CD4-positive, alpha-beta T cell treated with Interferon alpha-2 for 1 hour (primary cell): Measurements from ENCODE around the gene PIGM.
A peak's percentile ranks its signal among the peaks of the same experiment; 100 is the strongest.
"Not testable (repeated sequence)": the region's sequence is repeated elsewhere in the genome, so short reads cannot be mapped to it uniquely, and the experiment has no call there.

ENCODE experiments used
- DNase-seq, 2 donors: peaks; one replicate each; pipeline ENCODE4 v3.0.0-alpha.2; 2020 to 2022

PIGM gene

DNA sequence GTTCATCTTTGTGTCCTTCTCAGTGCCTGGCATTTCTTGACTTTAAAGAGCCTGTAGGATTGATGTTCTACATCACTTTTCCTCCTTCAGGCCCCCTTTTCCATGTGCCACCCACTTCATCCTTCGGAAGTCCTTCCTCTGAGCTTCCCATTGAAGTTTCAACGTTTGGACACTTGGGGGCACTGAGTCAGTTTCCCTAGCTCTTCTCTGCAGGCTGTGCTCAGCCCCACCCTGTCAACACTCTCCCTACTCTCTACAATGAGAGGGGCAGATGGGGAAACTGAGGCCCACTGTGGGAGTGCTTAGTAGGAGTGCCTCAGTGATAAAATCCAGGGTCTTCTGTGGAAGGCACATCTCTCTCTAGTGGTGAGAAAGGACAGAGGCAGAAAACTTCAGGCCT, 26.3 kb upstream of the PIGM start:
- no peak for DNase-seq

DNA sequence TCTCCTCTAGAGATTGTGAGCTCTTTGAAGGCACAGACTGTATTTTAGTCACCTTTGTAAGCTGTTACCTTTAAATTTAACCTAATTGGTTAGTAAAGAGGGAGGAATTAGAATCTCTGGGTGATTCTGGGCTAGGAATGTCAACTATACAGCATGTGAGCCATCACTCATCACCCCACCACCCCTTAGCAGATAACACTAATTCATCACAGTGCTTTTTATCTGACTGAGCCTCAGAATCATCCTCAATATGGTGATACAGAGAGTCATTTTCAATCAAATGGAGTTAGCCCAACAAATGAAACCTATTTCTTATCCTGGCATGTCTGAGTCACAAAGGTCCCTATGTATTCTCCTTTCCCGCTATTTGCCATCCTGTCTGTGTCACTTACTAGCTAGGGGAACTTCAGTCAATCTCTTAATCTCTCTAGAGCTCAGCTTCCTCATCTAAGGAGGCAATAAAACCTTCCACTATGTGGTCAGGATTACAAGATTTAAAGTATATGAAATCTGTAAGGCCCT, 24.9 kb upstream of the PIGM start:
- no peak for DNase-seq

DNA sequence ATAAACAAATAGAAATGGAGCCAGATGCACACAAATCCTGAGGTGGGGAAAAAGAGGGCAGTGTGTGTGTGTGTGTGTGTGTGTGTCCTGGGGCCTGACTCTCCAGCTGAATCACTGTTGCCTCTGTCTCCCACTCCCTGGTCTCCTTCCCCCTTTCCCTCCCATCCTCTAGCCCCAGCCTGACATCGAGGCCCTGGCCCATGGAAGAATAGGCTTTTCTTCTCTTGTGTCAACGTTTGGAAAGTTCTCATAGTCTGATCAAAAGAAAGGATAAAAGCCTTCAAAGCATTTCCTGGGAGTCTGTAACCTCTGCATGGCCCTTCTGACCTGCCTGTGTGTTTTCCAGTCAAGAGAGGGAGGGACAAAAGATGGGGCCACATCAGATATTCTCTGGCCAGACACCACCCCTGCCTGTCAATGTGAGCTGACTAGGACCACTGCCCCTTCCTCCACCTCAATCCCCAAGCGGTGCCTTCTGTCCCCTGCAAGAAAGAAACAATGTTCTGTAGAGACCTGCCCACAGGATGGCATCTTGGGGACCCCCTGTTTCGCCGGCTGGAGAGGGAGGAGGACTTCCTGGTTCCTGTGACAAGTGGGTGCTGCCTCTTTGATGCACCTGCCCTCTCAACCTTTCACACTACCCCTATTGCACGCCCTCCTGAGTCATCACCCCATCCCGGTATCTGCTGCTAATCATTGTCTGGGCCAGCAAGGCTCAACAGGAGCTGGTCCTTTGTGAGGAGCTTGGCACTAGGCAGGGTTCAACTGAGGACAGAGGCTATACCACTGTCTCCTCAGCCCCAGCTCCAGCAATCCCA, 22.0 kb upstream of the PIGM start:
- DNase-seq = no peak

DNA sequence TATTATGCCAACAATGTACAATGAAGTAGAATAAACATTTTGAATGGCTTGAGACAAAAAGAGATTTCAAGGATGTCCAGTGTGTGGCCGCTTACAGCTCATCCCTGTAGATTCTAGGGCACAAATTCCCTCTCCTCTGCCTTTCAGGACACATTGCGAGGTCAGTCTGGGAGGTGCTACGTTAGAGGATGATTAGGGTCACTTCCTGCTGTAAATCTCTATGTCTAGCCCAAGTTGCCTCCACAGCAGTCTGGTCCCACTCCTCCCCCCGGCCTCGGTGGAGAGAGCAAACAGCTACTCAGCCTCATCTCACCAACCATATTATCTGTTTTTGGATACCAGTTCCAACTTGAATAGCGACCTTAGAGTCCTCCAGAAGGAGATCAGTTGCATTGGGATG, 21.1 kb upstream of the PIGM start:
- no peak for DNase-seq

DNA sequence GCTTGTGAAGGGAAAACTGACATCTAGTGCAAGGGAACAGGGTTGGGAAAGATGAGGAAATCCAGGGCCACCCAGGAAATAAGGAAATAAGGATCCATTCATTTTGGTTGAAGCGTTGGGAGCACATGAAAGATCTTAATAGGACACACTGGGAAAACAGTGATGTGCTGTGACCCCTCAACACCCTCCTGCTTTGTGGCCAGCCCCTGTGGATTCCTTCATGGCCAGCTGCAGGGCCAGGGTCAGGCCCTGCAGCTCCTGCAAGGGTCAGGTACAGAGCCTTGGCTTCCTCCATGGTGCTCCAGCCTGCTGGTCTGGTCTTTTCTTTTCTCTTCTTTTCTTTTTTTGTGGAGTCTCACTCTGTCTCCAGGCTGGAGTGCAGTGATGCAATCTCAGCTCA, 18.8 kb upstream of the PIGM start:
- no peak for DNase-seq

DNA sequence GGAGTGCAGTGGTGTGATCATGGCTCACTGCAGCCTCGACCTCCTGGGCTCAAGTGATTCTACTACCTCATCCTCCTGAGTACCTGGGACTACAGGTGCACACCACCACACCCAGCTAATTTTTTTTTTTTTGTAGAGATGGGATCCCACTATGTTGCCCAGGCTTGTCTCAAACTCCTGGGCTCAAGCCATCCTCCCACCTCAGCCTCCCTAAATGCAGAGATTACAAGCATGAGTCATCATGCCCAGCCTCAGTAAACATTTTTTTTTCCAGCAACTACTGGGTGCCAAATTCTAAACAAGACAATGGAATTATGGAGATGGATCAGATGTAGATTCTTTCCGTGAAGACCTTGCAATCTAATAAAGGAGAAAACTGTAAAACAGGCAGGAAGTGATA, 18.4 kb upstream of the PIGM start:
- DNase-seq = not testable (repeated sequence)

DNA sequence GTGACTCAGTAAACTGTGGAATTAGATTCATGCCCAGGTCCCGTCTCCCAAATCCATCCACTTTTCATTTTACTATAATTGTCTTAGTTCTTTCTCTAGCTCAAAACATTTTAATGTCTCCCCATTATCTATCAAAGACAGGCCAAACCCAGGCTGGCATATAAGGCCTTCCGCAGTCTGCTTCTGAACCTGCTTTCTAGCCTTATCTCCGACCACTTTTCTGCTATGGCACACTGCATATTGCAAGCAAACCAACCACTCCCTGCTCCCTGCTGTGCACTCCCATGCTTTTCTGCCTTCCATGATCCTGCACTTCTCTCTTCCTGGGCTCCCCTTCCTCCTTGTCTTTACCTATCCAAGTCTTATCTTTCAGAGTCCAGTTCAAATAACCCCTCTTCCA, 17.3 kb upstream of the PIGM start:
- no peak for DNase-seq

DNA sequence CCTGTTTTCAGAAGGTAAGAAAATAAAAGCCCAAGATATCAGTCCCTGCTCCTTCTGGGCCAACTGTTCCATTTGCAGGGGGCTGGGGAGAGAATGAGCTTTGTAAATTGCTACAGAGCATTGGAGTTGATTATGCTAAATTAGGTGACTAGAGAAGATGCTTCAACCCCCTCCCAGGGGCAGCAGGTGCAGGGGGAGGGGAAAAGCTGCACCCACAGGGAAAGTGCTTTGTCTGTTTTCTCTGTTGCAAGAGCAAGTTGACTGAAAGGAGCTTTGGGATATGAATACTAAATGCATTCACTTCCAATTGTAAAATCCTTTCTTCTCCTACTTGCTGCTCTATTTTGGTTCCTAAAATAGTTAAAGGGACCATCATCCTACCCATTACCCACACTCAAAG, 16.5 kb upstream of the PIGM start:
- no peak for DNase-seq

DNA sequence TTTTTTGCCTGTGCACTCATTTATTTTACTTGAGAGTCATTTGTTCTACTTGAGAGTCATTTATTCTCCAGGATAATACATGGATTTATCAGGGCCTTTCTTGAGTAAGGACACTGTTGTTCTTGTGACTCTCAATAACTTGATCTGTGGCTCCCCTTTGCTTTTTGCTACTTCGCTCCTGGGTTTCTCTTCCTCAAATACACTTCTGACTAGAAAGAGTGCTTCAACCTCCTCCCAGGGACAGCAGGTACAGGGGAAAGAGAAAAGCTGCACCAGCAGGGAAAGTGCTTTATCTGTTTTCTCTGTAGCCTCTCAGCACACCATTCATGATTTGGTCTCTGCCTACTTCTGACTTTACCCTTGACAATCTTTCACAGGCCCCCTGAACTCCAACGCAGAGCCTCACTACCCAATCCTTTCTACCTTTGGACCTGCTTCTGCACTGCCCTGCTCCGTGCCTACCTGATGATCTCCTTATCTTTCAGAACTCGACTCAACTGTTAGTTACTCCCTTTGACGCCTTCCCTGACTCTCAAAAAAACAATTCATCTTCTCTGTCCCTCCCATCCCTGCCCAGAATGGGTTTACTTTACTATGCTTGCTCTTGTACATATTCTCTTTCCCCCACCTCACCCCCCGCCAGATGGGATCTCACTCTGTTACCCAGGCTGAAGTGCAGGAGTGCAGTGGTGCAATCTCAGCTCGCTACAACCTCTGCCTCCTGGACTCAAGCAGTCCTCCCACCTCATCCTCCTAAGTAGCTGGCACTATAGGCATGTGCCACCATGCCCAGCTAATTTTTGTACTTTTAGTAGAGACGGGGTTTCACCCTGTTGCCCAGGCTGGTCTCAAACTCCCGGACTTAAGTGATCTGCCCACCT, 15.6 kb upstream of the PIGM start:
- DNase-seq = no peak

DNA sequence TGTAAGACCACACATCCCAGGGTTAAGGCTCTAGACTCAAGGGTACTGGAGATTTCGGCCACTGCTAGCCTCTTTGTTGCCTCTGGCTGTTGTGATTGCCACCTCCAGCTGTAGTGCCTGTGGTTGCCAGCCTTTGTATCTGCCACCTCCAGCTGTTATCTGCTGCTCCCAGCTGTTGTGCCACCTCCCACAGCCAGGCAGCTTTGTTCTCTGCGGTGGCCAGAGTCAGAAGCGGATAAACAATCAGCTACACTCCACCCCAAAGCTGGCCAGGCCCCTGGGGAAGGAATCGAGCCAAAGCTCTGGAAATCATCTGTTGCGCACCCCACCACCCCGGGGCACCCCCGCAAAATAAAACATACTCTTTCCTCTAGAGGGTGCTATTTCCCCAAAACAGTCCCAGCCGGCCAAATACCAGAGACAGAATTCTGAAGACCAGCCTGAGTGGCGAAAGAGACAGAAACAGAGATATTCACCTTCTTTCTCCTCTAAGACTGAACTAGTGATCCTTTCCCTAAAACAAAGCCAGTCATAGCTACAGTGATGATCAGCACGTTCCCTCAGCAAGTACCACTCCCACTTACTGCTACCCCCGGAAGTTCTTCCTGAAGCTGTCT, 14.8 kb upstream of the PIGM start:
- DNase-seq = peak; percentile 23 to 59

DNA sequence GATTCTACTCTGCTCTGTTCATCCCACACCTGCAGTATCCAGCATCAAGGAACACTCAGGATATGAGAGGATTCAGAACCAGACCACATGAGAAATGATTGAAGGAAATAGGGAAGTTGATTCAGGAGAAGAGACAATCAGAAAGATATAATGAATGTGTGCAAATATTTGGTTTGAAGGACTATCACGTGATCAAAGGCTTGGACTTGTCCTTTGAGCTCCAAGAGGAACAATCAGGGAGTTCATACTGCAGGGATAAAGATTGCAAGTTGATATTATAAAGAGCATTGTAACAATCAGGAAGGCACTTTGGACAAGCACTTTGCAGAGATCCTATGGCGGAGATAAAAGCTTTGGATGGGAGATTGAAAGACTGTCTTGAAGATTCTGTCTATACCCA, 13.9 kb upstream of the PIGM start:
- no peak for DNase-seq

DNA sequence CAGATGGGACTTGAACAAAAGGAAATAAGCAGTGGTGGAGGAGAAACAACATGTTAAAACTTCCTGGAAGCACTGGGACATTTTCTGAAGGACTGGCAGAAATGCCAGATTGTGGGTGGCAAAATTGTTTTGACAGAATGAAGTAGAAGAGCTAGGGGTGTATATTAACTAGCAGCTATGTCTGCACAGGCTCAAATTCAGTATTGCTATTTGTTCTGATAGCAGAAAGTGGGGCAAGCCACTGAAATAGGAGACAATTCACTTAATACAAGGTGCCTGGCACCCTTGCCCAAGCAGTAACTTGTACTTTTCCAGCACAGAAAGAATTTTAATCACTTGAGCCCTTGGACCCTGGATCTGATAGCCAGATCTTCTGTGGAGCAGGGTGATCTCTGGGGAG, 11.8 kb upstream of the PIGM start:
- DNase-seq = no peak

DNA sequence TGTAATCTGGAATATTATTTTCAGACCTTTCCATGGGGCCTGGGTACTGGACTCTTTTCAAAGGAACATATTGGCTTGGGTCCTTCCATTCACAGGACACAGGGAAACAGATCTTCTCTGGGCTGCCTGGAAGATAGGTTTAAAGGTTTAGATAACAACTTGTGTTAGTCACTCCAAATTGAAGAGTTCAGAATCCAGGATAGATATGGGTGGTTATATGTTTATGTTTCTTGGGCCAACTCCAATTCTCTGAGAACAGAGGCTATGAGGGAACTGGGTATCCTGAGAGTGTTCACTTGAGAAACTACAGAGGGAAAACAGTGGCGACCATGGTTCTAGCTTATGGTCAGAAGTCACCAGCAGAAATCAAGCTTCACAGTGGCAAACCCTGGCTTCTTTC, 8.7 kb upstream of the PIGM start:
- no peak for DNase-seq

DNA sequence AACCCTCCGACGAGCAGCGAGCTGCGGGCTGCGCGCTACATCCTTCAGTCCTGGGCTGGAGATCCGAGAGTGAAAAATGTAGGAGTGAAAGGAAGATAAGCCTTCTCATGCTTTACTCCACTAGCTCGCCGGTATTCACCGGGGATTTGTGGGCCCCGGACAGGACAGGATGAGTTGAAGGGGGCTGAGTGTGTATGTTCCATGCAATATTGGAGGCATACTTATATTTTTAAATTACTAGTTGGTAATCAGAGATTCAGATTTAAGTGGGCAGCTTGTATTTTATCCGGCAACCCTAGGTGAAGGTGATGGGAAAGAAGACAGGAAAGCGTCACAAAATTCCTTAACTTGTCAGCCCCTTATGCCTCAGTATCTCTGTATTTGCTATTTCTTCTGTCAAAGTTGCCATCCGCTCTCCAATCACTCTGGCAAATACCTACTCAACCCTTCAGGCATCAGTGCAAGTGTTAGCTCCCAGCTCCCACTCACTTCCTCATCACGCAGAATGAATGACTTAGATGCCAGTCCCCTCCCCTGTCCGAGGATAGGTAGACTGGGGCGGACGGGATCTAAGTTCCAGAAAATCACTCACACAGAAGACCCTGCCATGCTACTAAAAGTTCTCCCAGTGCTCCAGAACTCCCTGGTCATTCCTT, 503 bp upstream of the PIGM start:
- peak in 1 of 2 donors; percentile 3 for DNase-seq

DNA sequence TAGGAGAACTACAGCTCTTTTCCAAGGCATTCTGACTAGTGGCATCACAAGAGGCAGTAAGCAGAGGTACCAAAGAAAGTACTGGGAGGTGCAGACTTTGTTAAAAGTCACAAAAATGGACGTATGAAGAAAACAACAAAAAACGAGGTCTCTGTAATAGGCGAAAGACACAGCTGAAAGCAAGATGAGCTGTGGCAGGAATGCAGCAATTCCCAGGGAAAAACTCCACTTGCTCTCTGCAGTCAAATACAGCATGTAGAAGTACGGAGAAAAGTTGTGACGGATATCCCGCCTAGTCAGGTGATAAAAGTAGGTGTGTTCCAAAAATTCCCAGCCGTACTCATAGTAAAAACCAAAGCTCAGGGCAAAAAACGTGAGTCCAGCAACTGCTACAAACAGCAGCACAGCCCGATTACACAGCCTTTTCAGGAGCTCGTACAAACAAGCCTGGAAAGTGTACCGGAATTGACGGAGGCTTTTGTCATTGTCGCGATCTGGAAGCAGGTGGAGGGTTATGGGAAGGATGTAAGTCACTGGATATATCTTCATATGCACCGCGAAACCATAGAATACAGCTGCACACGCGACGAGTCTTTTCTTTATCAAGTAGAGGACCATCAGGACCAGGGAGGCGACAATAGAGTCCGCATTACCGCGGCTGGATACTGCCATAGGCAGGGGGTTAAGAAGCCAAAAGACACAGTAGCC, 979 bp downstream of the PIGM start:
- DNase-seq = peak in 1 of 2 donors; percentile 23

DNA sequence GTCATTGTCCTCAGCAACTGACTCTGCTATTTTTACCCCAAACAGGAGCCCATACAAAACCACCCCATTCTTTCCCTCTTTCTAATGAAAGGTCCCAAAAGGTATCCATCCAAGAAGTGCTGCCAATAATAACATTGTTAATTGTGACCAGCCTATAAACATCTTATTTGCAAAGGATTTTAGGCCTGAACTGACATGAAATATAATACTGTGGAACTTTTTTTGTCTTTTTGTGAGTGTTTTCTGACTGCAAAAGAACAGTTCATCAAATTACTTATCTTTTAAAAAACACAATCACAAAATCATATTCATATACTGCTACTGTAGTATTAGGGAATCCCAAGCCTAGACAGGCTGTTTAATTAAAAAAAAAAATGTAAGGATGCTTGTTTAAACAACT, 3.4 kb downstream of the PIGM start:
- no peak for DNase-seq

DNA sequence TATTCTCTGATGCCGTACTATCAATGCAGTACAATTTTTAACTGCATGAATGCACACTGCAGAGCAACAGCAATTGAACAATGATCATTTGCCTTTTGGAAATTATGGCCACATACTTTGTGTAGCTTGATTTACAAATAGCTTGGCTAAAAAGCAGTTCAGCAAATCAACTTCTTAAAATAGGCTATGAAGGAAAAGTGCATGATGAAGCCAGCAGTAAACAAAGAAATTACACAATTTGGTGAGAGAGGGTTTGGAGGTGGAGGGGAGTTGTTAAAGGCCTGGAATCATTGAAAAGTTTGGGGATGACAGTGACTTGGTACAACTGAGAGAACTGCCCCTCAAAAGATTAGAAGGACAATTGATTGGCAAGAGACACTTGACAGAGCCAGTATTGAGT, 6.5 kb downstream of the PIGM start:
- DNase-seq = no peak

DNA sequence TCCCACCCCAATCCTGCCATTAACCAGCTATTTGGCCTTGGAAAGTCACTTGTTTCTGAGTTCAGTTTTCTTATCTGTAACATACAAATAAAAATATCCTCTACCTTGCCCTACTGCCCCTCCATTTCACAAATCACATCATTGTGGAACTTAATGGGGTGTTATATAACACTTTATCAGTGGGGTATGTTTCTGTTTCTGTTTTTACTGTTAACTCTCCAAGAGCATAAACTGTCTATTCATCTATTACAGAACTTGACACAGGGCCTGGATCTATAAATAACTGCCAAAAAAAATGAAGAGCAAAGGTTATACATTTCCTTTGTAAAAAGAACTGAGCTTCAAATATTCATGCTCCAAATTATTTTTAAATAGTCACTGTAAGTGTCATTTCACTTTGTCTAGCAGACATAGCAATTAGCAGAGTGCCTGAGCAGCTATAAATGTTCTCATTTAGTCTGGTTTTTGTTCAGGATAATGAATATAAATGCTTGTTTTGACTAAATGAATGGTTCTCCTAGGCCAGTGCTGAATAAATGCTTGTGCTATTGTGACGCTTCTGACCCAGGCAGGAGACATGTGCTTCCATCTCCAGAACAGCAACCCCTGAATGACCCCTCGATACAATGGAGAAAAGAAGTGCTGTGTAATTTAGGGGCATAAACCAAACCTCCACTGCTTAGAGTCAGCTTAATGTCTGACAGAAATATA, 7.4 kb downstream of the PIGM start:
- DNase-seq = no peak

DNA sequence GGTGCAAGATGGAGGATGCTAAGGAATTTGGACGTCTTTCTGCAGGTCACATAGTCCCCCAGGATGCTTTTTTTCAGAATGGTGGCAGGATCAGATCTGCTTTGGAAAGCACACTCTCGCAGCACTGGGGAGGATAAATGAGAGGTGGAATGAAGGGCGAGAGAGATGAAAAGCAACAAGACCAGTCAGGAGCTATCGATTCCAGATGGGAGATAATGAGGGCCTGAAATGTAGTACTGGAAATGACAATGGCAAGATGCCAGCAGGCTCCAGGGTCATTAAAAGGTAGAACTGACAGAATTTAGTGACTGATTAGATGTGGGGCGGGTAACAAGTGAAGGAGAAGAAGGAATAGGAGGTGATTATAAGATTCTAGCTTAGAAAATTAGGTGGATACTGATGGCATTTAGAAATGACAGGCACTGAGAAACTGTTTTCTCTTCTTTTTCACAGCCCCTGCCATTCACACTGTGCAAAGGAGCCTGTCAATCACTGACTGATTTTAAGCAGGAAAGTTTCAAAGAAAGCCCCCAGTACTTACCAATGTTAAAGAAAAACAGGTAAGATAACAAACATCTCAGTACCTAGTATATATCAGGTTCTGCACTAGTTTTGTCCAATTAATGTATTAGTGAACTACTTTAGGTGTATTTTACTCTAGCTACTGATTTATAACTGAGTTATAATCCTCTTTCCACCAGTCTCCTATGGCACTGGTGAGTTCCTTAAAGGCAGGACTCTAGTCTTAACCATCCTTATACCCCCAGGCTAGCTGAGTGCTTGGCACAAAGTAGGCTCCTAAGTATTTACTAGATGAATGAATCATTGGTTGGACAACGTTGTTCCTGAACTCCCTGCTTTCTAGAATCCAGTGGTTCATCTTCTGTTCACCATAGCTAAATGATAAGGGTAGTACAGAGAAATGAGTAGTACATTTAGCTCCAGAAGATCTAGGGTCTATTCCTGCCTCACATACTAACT, 9.2 kb downstream of the PIGM start:
- DNase-seq = no peak

DNA sequence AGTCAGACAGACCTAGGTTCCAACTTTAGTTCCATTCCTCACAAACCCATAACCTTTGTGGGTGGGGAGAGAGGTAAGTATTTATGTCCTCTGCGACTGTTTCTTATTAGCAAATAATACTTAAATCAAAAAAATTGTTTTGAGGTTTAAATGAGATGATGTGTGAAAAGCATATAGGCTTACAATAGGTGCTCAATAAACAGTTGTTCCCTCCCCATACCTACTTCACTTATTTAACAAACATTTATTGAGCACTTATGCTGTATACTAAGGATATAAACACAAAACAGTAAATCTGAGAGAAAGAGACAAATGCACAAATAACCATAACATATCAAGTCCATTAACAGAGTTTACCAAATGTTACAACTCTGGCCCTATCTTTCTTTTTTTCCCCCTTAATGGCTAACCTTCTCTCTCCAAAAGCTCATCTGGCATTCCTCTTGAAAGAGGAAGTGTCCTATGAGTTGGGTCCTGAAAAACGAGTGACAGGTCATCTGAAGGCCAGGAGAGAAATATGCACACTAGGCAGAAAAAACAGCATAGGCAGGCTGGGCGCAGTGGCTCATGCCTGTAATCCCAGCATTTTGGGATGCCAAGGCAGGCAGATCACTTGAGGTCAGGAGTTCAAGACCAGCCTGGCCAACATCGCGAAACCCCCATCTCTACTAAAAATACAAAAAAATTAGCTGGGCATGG, 10.3 kb downstream of the PIGM start:
- DNase-seq = no peak
